CD4-positive, alpha-beta T cell treated with Interleukin-21 for 1 hour (primary cell): Measurements from ENCODE around the gene SLC25A21.
"Not testable (repeated sequence)": the region's sequence is repeated elsewhere in the genome, so short reads cannot be mapped to it uniquely, and the experiment has no call there.

ENCODE experiments used
- DNase-seq: peaks from one replicate; pipeline ENCODE4 v3.0.0-alpha.2; 2020

The SLC25A21 gene

DNA sequence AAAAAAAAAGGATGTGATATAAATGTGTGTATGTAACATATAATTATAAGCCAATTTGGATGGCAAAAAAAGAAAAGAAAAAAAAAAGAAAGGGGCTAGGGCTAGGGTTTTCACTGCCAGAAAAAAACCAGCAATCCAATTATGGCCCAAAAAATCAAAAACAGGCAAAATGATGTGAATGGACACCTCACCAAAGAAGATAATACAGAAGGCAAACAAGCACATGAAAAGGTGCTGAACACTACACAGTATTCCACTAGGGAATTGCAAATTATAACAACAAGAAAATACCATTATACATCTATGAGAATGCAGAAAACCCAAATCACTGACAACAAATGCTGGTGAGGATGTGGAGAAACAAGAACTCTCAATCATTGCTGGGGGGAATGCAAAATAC lies 13.3 kb upstream of the SLC25A21 start:
- no peak for DNase-seq

GRCh38 chr14:37184520-37184919 lies 12.1 kb upstream of the SLC25A21 start:
- DNase-seq: not testable (repeated sequence)

DNA sequence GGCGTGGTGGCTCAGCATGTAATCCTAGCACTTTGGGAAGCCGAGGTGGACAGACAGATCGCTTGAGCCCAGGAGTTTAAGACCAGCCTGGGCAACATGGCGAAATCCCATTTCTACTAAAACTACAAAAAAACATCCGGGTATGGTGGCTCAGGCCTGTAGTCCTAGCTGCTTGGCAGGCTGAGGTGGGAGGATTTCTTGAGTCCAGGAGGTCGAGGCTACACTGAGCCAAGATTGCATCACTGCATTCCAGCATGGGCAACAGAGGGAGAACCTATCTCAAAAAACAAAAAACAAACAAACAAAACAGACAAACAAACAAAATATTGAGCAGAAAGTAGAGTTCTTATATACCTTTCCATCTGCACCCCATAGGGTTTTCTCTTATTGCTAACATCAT lies 9.0 kb upstream of the SLC25A21 start:
- DNase-seq: no peak

- DNase-seq: not testable (repeated sequence)
Observed at GRCh38 chr14:37180886-37181285, 8.5 kb upstream of the SLC25A21 start.

GRCh38 chr14:37179896-37180502 lies 7.6 kb upstream of the SLC25A21 start:
- DNase-seq: no peak

- DNase-seq: no peak
Observed at GRCh38 chr14:37172936-37173614, 669 bp upstream of the SLC25A21 start.

DNA sequence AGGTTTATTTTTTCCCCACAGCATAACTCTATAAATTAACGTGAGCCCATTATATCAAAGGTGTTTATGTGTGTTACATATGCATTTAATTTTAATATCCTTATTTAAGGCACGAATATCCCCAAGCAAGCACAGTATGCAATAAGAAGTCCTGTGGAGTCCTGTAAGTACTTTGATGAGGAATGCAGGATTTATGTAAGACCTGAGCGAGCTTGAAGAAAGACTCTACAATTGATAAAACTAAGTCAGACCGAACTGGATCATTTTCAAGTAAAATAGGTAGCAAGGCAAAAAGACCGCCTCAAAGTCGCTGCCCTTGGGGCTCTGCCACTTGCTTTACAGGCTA lies 755 bp downstream of the SLC25A21 start:
- no peak for DNase-seq

GRCh38 chr14:37170993-37171392 lies 1.4 kb downstream of the SLC25A21 start:
- DNase-seq: no peak

DNA sequence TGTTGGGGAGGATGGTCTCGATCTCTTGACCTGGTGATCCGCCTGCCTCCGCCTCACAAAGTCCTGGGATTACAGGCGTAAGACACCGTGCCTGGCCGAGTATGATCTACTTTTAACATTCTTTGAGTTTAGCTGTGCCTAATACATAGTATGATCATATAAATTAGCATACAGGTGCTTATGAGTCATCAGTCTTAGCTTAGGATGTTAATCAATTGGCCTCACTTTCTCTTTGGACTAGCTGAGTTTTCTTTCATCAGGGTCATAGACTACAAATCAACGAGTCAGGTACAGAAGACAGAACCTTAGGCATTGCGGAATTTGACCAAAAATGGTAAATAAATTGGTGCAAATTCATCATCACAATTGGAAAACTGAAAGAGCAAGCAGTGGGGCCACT lies 2.2 kb downstream of the SLC25A21 start:
- DNase-seq: no peak

DNA sequence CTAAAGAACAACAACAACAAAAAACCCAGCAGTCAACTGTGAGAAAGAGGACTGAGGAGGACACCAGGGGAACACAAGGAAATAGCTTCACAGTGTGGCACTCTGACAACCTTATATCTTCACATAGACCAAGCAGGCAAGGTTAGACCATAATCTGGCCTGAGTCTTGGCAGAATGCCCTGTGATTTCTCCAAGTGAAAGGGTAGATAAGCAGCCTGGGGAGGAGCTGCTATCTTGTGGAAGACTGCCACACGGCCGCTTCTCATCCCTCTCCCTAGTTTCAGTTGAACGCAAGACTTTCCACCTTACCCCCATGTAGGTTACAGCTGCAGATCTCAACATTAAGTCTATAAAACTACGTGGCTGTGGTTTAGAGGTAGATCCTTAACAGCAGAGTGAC lies 3.7 kb downstream of the SLC25A21 start:
- no peak for DNase-seq

- DNase-seq: no peak
Observed at GRCh38 chr14:37167151-37168047, 5.0 kb downstream of the SLC25A21 start.

GRCh38 chr14:37165794-37166193 lies 6.6 kb downstream of the SLC25A21 start:
- no peak for DNase-seq

- DNase-seq: not testable (repeated sequence)
Observed at GRCh38 chr14:37162307-37162706, 10.1 kb downstream of the SLC25A21 start.

DNA sequence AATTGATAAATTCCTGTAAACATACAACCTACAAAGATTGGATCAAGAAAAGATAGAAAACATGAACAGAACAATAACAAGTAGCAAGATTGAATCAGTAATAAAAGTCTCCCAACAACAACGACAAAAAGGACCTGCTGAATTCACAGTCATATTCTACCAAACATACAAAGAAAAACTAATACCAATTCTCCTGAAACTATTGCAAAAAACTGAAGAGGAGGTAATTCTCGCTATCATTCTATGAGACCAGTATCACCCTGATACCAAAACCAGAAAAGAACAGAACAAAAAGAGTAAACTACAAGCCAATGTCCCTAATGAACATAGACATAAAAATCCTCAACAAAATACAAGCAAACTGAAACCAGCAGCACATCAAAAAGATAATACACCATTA lies 14.4 kb downstream of the SLC25A21 start:
- no peak for DNase-seq

GRCh38 chr14:37153483-37153882 lies 18.9 kb downstream of the SLC25A21 start:
- no peak for DNase-seq

DNA sequence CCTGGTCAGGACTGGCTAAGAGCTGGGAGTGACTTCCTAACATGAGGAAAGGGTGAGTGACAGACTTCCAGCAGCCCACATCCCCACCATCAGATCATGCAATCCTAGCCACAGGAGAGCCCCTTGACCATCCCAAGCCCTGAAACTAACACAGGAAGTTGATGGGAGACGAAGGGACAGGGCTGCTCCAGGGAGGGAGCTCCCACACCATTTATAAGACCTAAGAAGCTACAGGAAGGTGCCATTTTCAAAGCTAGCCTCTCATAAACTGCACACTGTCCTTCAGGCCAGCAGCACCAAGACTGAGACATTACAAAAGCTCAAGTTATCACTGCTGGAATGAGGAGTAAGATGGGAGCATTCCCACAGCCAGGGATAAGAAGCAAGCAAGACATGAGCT lies 19.4 kb downstream of the SLC25A21 start:
- DNase-seq: no peak

GRCh38 chr14:37150414-37150813 lies 22.0 kb downstream of the SLC25A21 start:
- peak; percentile 9 for DNase-seq

- DNase-seq: no peak
Observed at GRCh38 chr14:37147310-37147880, 25.0 kb downstream of the SLC25A21 start.

- not testable (repeated sequence) for DNase-seq
Observed at GRCh38 chr14:37146438-37146837, 26.0 kb downstream of the SLC25A21 start.

DNA sequence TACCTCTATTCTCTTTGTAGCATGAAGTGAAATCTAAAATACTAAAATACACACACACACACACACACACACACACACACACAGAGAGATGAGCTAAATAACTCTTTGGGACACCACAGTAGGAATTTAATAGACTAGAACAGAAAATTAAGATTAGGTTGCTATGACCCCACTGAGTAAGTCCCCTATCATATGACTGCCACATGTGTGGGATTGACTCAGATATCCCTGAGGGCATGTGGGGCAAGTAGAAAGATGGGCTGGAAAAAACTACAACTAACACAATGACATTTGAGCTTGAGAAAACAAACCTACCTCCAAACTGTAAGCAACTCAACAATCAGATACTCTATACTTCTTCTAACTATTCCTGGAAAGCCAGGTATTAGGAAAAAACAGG lies 27.0 kb downstream of the SLC25A21 start:
- no peak for DNase-seq

DNA sequence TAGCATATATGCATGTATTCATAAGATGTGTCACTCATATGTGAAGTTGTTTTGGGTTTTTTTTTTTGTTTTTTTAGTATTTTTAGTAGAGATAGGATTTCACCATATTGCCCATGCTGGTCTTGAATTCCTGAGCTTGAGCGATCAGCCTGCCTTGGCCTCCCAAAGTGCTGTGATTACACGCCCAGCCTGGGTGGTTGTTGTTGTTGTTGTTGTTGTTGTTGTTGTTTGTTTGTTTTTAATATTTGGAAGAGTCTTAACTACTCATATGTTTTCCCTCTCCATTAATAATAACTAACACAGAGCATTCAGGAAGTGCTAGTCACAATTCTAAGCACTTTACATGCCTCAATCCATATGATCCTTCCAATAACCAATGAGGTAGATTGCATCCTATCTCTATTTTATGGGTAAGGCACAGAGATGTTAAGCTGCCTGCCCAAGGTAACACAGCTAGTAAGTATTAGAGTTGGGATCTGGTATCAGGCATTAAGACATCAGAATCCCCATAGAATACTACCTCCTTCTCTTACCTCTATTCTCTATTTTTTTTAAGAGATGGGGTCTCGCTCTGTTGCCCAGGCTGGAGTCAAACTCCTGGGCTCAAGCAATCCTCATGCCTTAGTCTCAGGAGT lies 27.6 kb downstream of the SLC25A21 start:
- DNase-seq: no peak

DNA sequence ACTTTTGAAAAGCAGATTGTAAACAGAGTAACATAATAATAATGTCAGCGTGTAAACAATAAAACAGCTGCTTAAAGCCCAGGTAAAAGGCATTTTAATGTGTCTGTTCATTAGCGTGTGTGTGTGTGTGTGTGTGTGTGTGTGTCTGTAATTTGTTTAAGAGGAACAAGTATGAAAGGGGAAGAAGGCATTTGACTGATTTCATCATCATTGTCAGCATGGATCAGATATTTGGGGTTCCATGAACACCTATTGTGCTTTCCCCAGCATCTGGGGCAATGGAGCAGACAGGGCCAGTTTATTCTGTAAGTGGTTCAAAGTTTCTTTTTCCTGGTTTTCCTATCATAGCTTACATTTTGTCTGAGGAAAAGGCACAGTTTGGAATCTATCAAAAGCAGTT lies 28.9 kb downstream of the SLC25A21 start:
- DNase-seq: no peak

DNA sequence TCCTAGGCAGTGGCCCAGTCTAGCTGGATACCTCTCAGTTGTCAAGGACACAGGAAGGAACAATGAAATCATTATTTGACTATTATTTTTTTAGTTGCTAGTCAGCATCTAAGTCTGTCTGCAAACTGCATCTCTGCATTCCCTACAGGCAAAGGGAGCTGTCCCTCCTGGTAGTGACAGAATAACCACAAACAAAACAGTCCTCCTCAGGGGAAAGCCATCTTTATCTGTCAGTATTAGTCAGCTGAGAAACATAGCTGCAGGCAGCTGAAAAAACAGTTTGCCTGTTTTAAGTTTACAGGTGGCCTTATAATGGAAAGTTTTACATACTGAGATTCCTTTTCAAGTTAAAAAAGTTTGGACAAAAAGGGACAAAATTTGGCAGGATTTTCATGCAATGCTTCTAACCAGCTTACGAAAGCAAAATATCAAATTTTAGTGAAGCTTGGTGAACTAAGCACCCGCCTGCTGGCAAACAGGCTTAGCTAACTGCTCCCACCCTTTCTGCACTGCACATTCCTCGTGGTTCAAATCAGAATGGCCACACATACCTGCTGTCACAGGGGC lies 29.5 kb downstream of the SLC25A21 start:
- DNase-seq: no peak
